GM12891 (cell line): ENCODE data around the gene RHEBL1.

Experiments used
- POLR2A ChIP-seq: IDR thresholded peaks from 2 replicates; pipeline ENCODE4 v1.6.1; 2011; ENCODE audit warnings: low read depth, low read length, control low read depth
- POLR2AphosphoS5 ChIP-seq: IDR thresholded peaks from 2 replicates; pipeline ENCODE4 v1.6.1; 2011; ENCODE audit warnings: low read depth, low read length, control low read depth
- POU2F2 ChIP-seq: IDR thresholded peaks from 2 replicates; pipeline ENCODE4 v1.6.1; 2011; ENCODE audit warnings: low read depth, mild to moderate bottlenecking, control low read depth, low read length, moderate library complexity
- SPI1 ChIP-seq: IDR thresholded peaks from 2 replicates; pipeline ENCODE4 v1.6.1; 2011; ENCODE audit warnings: low read depth, low read length, control low read depth
- TAF1 ChIP-seq: IDR thresholded peaks from 2 replicates; pipeline ENCODE4 v1.6.1; 2011; ENCODE audit warnings: low read depth, low read length, control low read depth

- TF ChIP-seq POLR2A (no peak), SPI1 (no peak), TAF1 (no peak), POU2F2 (no peak), POLR2AphosphoS5 (no peak)
Observed at GRCh38 chr12:49092086-49092815, 22.5 kb upstream of the RHEBL1 start.
